Testis (tissue), 2 donors: ENCODE results near the gene CDH4.

Experiments
- CTCF ChIP-seq, 3 experiments: fragments of 450-650 bp in 2 of 3; fragments of 200-600 bp in 1 of 3; sonication (generic) in 1 of 3; IDR thresholded peaks; one replicate each; pipeline ENCODE4 v1.5.1; 2016 to 2019; ENCODE audit warnings: antibody characterized with exemption in 3 of 3, mild to moderate bottlenecking in 2 of 3, moderate library complexity in 1 of 3
- POLR2A ChIP-seq: fragments of 450-650 bp; IDR thresholded peaks from one replicate; pipeline ENCODE4 v1.6.1; 2017; ENCODE audit warnings: antibody characterized with exemption, mild to moderate bottlenecking, moderate library complexity

- TF ChIP-seq CTCF (IDR thresholded peaks at IDR 0.05) (no peak), POLR2A (no peak)
Measured at GRCh38 chr20:61477451-61477861, 225.4 kb downstream of the CDH4 start.
